Measurements from ENCODE around the gene TRHDE.

GRCh38 chr12:72390146-72390545 lies 118.0 kb downstream of the TRHDE start:
- TF ChIP-seq CTCF (tag by site-specific recombination; IDR thresholded peaks at IDR 0.05) (no peak), ZNF19 (tag by site-specific recombination; IDR thresholded peaks at IDR 0.05; ENCODE audit: low read depth) (no peak), ZNF121 (tag by site-specific recombination; IDR thresholded peaks at IDR 0.05) (no peak), ZNF324 (tag by site-specific recombination; IDR thresholded peaks at IDR 0.05) (no peak), ZNF350 (tag by site-specific recombination; IDR thresholded peaks at IDR 0.05) (no peak), ZNF274 (IDR thresholded peaks at IDR 0.05; ENCODE audit: low read length) (no peak), ZNF274 (tag by site-specific recombination; IDR thresholded peaks at IDR 0.05; ENCODE audit: borderline replicate concordance) (no peak), TSHZ1 (tag by site-specific recombination; IDR thresholded peaks at IDR 0.05; ENCODE audit: borderline replicate concordance) (no peak), ZNF157 (tag by site-specific recombination; IDR thresholded peaks at IDR 0.05) (no peak), ZNF747 (tag by site-specific recombination; IDR thresholded peaks at IDR 0.05) (no peak), ZNF311 (tag by site-specific recombination; IDR thresholded peaks at IDR 0.05; ENCODE audit: borderline replicate concordance) (no peak), GLIS1 (tag by site-specific recombination; IDR thresholded peaks at IDR 0.05) (no peak)
